Measurements from ENCODE around the gene GTF3A.

Gene GTF3A

GRCh38 chr13:27425918-27426630 lies 1.7 kb downstream of the GTF3A start (continued):
- TF ChIP-seq PATZ1 (tag by site-specific recombination; IDR thresholded peaks at IDR 0.05) (peak; percentile 53; the same call in 1 of the 2 replicates), BCL11A (tag by site-specific recombination; IDR thresholded peaks at IDR 0.05; ENCODE audit: low read depth) (peak; percentile 35; the same call in 1 of the 2 replicates), ZNF354C (tag by site-specific recombination; IDR thresholded peaks at IDR 0.05; ENCODE audit: borderline replicate concordance, low read depth) (no peak), ZNF2 (tag by site-specific recombination; IDR thresholded peaks at IDR 0.05) (peak; percentile 42; the same call in 1 of the 2 replicates), ZSCAN30 (tag by site-specific recombination; IDR thresholded peaks at IDR 0.05) (0 out of 2 replicates have a peak, but pooled peaks have one; percentile 8), TRIM28 (IDR thresholded peaks at IDR 0.05; ENCODE audit: borderline replicate concordance, low read length) (peak; percentile 30; the same call in 1 of the 2 replicates), CTCF (tag by site-specific recombination; IDR thresholded peaks at IDR 0.05) (peak; percentile 83), ZBTB20 (tag by site-specific recombination; IDR thresholded peaks at IDR 0.05) (peak; percentile 95), ZNF585B (tag by site-specific recombination; IDR thresholded peaks at IDR 0.05) (peak; percentile 15; the same call in 1 of the 2 replicates), OSR2 (tag by site-specific recombination; IDR thresholded peaks at IDR 0.05) (peak; percentile 65), ZFP69B (tag by site-specific recombination; IDR thresholded peaks at IDR 0.05) (no peak), KLF16 (tag by site-specific recombination; IDR thresholded peaks at IDR 0.05) (no peak), ZNF335 (tag by site-specific recombination; conservative IDR thresholded peaks at IDR 0.05) (peak; percentile 93), ZNF501 (tag by site-specific recombination; IDR thresholded peaks at IDR 0.05) (0 out of 2 replicates have a peak, but pooled peaks have one; percentile 33), SCRT1 (tag by site-specific recombination; IDR thresholded peaks at IDR 0.05; ENCODE audit: borderline replicate concordance) (no peak), ZNF830 (tag by site-specific recombination; IDR thresholded peaks at IDR 0.05; ENCODE audit: low read depth) (no peak), PRDM10 (tag by site-specific recombination; IDR thresholded peaks at IDR 0.05) (peak; percentile 36; the same call in 1 of the 2 replicates), PRDM4 (tag by site-specific recombination; IDR thresholded peaks at IDR 0.05) (no peak), ZBTB44 (tag by site-specific recombination; IDR thresholded peaks at IDR 0.05) (no peak), ZXDB (tag by site-specific recombination; IDR thresholded peaks at IDR 0.05) (peak; percentile 29; the same call in 1 of the 2 replicates), ZNF571 (tag by site-specific recombination; IDR thresholded peaks at IDR 0.05) (no peak)
